AG09319 (cell line): ENCODE measurements around the gene SMC1B.

Experiments
- DNase-seq: peaks from one replicate; pipeline ENCODE4 v3.0.0-alpha.2; 2010; ENCODE audit warnings: low read depth; ENCODE audit errors: extremely low read depth
- CTCF ChIP-seq: IDR thresholded peaks from 2 replicates; pipeline ENCODE4 v1.5.1; 2011; ENCODE audit warnings: low read depth, mild to moderate bottlenecking, inconsistent platforms, low read length, moderate library complexity

The SMC1B gene

GRCh38 chr22:45318168-45318557 is 95.2 kb downstream of the SMC1B start:
- DNase-seq, result peak; percentile 82
- TF ChIP-seq CTCF, result no peak

GRCh38 chr22:45317551-45318167 is 95.7 kb downstream of the SMC1B start:
- TF ChIP-seq CTCF, result peak; percentile 44
- DNase-seq, result peak; percentile 25

GRCh38 chr22:45316796-45317526 is 96.4 kb downstream of the SMC1B start:
- DNase-seq, result no peak
- no peak for TF ChIP-seq CTCF

- no peak for DNase-seq
- TF ChIP-seq CTCF, result no peak
Measured at GRCh38 chr22:45314786-45315185, 98.6 kb downstream of the SMC1B start.

GRCh38 chr22:45314054-45314721 is 99.2 kb downstream of the SMC1B start:
- no peak for TF ChIP-seq CTCF
- no peak for DNase-seq

- no peak for TF ChIP-seq CTCF
- no peak for DNase-seq
Measured at GRCh38 chr22:45312856-45313255, 100.5 kb downstream of the SMC1B start.

GRCh38 chr22:45312415-45312814 is 101.0 kb downstream of the SMC1B start:
- no peak for TF ChIP-seq CTCF
- DNase-seq, result no peak
